ENCODE data around the gene CCL5. TPM values are rescaled to one million over a fixed set of nuclear protein-coding genes. Genes with fewer than 3 reads are reported as not detected.

Gene CCL5
- total RNA-seq, 1 experiment from 2014 or later: not detected

DNA sequence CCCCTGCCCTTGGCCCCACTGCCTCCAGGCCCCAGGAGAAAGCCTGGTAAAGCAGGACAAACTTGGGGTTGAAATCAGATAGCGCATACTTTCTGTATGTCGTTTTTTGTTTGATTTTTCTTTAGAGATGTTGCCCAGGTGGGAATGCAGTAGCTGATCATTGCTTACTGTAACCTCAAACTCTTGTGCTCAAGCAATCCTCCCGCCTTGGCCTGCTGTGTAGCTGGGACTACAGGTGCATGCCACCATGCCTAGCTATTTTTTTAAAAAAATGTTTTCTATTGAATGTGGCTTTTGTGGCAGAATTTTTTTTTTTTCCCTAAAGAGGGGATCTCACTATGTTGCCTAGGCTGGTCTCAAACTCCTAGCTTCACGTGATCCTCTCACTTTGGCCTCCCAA lies 11.1 kb upstream of the CCL5 start:
- no peaks in the 10 kb centered on the region for H3K4me1 ChIP-seq (replicated peaks)
- no peak for DNase-seq (ENCODE audit: low read depth in 1 of 2, low spot score in 2 of 2)
- H3K27me3 ChIP-seq (replicated peaks): no peaks in the 10 kb centered on the region
- no peaks in the 10 kb centered on the region for H3K9me3 ChIP-seq (replicated peaks)
- H3K4me3 ChIP-seq: no peak overlapping the region
- no peaks in the 10 kb centered on the region for H3K36me3 ChIP-seq
- no peak overlapping the region for H3K27ac ChIP-seq

DNA sequence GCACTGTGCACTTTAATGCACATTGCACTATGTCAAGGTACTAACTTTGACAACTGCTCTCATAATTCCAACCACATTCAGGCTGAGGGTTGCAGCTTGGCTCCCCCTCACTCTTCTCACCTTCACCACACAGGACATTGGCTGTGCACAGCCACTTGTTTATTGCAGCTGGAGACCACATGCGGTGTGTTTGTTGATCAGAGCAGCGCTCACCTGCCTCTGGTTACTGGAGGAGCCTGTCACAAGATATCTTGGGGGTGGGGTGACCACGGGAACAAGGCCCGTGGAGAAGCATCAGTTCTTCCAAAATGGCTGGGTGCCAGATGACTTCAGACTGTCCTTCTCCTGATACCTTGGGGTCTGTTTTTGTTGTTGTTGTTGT lies 10.6 kb upstream of the CCL5 start:
- no peak overlapping the region for H3K4me3 ChIP-seq
- no peaks in the 10 kb centered on the region for H3K9me3 ChIP-seq (replicated peaks)
- no peak for DNase-seq (ENCODE audit: low read depth in 1 of 2, low spot score in 2 of 2)
- H3K4me1 ChIP-seq (replicated peaks): no peaks in the 10 kb centered on the region
- H3K27me3 ChIP-seq (replicated peaks): no peaks in the 10 kb centered on the region
- no peak overlapping the region for H3K27ac ChIP-seq
- H3K36me3 ChIP-seq: no peaks in the 10 kb centered on the region

DNA sequence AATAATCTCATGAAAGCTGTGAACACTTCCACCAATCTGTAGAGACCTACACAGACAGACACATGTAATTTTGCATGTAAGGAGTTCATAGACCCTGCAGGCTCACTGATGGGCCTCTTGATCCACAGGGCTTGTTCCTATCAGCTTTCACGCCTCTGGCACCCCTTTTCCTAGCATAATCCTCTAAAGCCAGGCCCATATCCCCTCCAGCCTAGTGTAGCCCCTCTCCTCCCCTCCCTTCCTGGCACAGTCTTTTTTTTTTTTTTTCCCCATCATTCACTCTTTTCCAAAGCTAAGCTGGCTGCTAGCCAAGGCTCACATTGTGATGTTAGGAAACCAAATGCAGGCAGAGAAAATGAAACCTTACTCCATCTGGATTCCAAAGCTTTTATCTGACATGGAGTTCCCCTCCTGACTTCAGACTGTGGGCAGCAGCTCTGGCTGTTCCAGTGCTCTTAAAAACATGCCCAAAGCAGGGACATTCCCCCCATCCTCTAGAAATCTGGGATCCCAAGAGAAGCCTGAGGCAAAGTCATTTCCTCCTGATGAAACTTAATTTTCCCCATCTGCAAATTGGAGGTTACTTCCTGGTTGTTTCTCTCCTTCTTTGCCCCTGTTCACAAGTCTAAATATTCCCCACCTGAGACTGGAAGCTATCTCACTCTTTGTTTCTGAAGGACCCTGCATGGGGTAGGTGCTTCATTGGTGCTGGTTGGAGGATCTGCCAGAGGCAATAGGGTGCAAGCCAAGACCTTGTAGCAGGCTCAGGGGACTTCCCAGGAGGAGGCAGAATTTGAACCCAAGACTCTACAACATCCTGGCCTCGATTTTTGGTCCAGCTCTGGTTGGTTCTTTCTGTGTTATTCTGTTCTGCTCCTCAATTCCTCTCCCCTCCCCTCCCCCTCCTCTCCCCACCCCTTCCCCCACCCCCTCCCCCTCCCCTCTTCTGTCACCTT lies 9.9 kb upstream of the CCL5 start:
- DNase-seq (ENCODE audit: low read depth in 1 of 2, low spot score in 2 of 2): peak in 1 of 2 experiments; percentile 11
- Histone ChIP-seq H3K27ac (no peak overlapping the region), H3K9me3 (replicated peaks) (no peaks in the 10 kb centered on the region), H3K27me3 (replicated peaks) (no peaks in the 10 kb centered on the region), H3K36me3 (no peaks in the 10 kb centered on the region), H3K4me1 (replicated peaks) (no peaks in the 10 kb centered on the region), H3K4me3 (no peak overlapping the region)

- H3K27ac ChIP-seq: no peak overlapping the region
- H3K4me1 ChIP-seq (replicated peaks): no peaks in the 10 kb centered on the region
- H3K36me3 ChIP-seq: no peaks in the 10 kb centered on the region
- H3K9me3 ChIP-seq (replicated peaks): no peaks in the 10 kb centered on the region
- no peaks in the 10 kb centered on the region for H3K27me3 ChIP-seq (replicated peaks)
- H3K4me3 ChIP-seq: no peak overlapping the region
- no peak for DNase-seq (ENCODE audit: low read depth in 1 of 2, low spot score in 2 of 2)
Observed at GRCh38 chr17:35889241-35889640, 9.1 kb upstream of the CCL5 start.

GRCh38 chr17:35878361-35878760 lies 1.8 kb downstream of the CCL5 start:
- Histone ChIP-seq H3K36me3 (no peaks in the 10 kb centered on the region), H3K27me3 (replicated peaks) (no peaks in the 10 kb centered on the region), H3K4me1 (replicated peaks) (no peaks in the 10 kb centered on the region), H3K4me3 (no peak overlapping the region), H3K9me3 (replicated peaks) (no peaks in the 10 kb centered on the region), H3K27ac (no peak overlapping the region)
- DNase-seq (ENCODE audit: low read depth in 1 of 2, low spot score in 2 of 2): no peak

DNA sequence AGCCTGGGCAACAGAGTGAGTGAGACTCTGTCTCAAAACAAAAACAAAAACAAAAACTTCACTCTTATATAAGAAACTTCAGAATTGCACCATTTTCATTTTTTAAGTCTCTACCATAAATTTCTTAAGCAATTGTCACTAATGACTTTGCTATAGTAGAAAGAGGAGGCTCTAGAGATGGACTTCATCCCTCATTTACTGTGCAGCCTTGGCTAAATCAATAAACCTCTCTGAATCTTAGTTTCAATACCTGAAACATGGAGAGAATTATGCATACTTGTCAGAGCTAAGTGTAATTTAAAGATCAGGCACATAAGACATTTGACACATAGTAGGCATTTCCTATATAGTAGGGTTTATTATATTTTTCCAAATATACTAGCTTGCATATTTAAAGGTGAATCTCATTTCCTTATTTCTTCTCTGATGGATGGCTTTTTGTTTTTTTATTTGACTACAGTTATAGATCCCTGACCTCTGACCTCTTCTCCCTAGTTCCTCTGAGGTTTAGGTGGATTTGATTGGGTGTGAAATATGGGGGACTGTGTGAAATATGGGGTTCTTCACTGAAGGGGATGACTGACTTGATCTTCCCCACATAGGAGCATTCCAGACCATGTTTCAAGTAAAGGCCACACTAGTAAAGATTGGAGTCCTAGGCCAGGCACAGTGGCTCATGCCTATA lies 2.7 kb downstream of the CCL5 start:
- H3K36me3 ChIP-seq: no peaks in the 10 kb centered on the region
- no peaks in the 10 kb centered on the region for H3K27me3 ChIP-seq (replicated peaks)
- H3K27ac ChIP-seq: no peak overlapping the region
- no peak overlapping the region for H3K4me3 ChIP-seq
- no peaks in the 10 kb centered on the region for H3K4me1 ChIP-seq (replicated peaks)
- no peaks in the 10 kb centered on the region for H3K9me3 ChIP-seq (replicated peaks)
- DNase-seq (ENCODE audit: low read depth in 1 of 2, low spot score in 2 of 2): no peak

- no peak overlapping the region for H3K4me3 ChIP-seq
- H3K36me3 ChIP-seq: no peaks in the 10 kb centered on the region
- H3K27ac ChIP-seq: no peak overlapping the region
- H3K9me3 ChIP-seq (replicated peaks): no peaks in the 10 kb centered on the region
- no peak for DNase-seq (ENCODE audit: low read depth in 1 of 2, low spot score in 2 of 2)
- no peaks in the 10 kb centered on the region for H3K4me1 ChIP-seq (replicated peaks)
- H3K27me3 ChIP-seq (replicated peaks): no peaks in the 10 kb centered on the region
Observed at GRCh38 chr17:35876534-35876933, 3.6 kb downstream of the CCL5 start.

DNA sequence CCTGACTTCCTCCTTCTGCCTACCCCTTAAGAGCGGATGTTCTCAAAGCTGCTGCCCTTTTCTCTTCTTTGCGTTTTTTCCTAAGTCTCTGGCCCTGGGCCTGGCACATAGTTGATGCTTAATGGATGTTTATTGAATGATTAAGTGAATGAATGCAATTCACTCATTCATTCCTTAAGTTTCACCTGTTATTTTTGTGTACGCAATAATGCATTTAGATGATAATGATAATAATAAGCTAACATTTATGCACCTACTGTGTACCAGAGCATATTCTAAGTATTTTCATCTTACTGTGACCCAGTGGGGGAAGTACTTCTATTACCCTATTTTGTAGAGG lies 4.4 kb downstream of the CCL5 start:
- no peaks in the 10 kb centered on the region for H3K4me1 ChIP-seq (replicated peaks)
- no peak overlapping the region for H3K4me3 ChIP-seq
- no peaks in the 10 kb centered on the region for H3K27me3 ChIP-seq (replicated peaks)
- no peaks in the 10 kb centered on the region for H3K9me3 ChIP-seq (replicated peaks)
- no peak for DNase-seq (ENCODE audit: low read depth in 1 of 2, low spot score in 2 of 2)
- no peak overlapping the region for H3K27ac ChIP-seq
- H3K36me3 ChIP-seq: no peaks in the 10 kb centered on the region

GRCh38 chr17:35875072-35875799 lies 4.9 kb downstream of the CCL5 start:
- DNase-seq (ENCODE audit: low read depth in 1 of 2, low spot score in 2 of 2): no peak
- no peaks in the 10 kb centered on the region for H3K36me3 ChIP-seq
- H3K27ac ChIP-seq: no peak overlapping the region
- H3K4me3 ChIP-seq: no peak overlapping the region
- H3K9me3 ChIP-seq (replicated peaks): no peaks in the 10 kb centered on the region
- H3K4me1 ChIP-seq (replicated peaks): no peaks in the 10 kb centered on the region
- H3K27me3 ChIP-seq (replicated peaks): no peaks in the 10 kb centered on the region

GRCh38 chr17:35872196-35872980 lies 7.8 kb downstream of the CCL5 start:
- H3K4me3 ChIP-seq: no peak overlapping the region
- H3K36me3 ChIP-seq: no peaks in the 10 kb centered on the region
- no peak overlapping the region for H3K27ac ChIP-seq
- H3K27me3 ChIP-seq (replicated peaks): no peaks in the 10 kb centered on the region; the same call in 1 of the 2 replicates
- H3K4me1 ChIP-seq (replicated peaks): no peaks in the 10 kb centered on the region
- DNase-seq (ENCODE audit: low read depth in 1 of 2, low spot score in 2 of 2): no peak
- no peaks in the 10 kb centered on the region for H3K9me3 ChIP-seq (replicated peaks)

GRCh38 chr17:35870906-35871819 lies 9.0 kb downstream of the CCL5 start:
- H3K4me3 ChIP-seq: no peak overlapping the region
- H3K27ac ChIP-seq: no peak overlapping the region
- no peaks in the 10 kb centered on the region; the same call in 1 of the 2 replicates for H3K27me3 ChIP-seq (replicated peaks)
- no peaks in the 10 kb centered on the region for H3K36me3 ChIP-seq
- no peak for DNase-seq (ENCODE audit: low read depth in 1 of 2, low spot score in 2 of 2)
- no peaks in the 10 kb centered on the region for H3K9me3 ChIP-seq (replicated peaks)
- no peaks in the 10 kb centered on the region for H3K4me1 ChIP-seq (replicated peaks)

GRCh38 chr17:35868737-35869136 lies 11.4 kb downstream of the CCL5 start, which contains the start of gene HEATR9:
Gene HEATR9 (minus strand): TSS chr17:35868891. CDS start chr17:35868742, 149 bp downstream.
- H3K27ac ChIP-seq: no peak within 1 kb of the TSS
- H3K9me3 ChIP-seq (replicated peaks): no peaks in the 10 kb centered on the region
- no peak for DNase-seq (ENCODE audit: low read depth in 1 of 2, low spot score in 2 of 2)
- no peak within 1 kb of the TSS for H3K4me3 ChIP-seq
- no peaks in the 10 kb centered on the region; the same call in 1 of the 2 replicates for H3K27me3 ChIP-seq (replicated peaks)
- H3K4me1 ChIP-seq (replicated peaks): no peaks in the 10 kb centered on the region
- H3K36me3 ChIP-seq: no peaks in the 10 kb centered on the region
